VCaP (cell line): ENCODE data around the gene FLT1.

Source experiments
- H3K27ac ChIP-seq: fragments of 450-650 bp; 2 replicates; pipeline ENCODE4 v1.5.1; 2017
- CTCF ChIP-seq: fragments of 450-650 bp; conservative IDR thresholded peaks from 2 replicates; pipeline ENCODE4 v1.5.1; 2017; ENCODE audit warnings: mild to moderate bottlenecking, moderate library complexity

Gene FLT1

GRCh38 chr13:28329395-28330158 is 165.4 kb downstream of the FLT1 start:
- no peak overlapping the region for H3K27ac ChIP-seq
- no peak for TF ChIP-seq CTCF

- no peak for TF ChIP-seq CTCF
- H3K27ac ChIP-seq: no peak overlapping the region
Measured at GRCh38 chr13:28328271-28328607, 166.7 kb downstream of the FLT1 start.

- H3K27ac ChIP-seq: no peak overlapping the region
- TF ChIP-seq CTCF: no peak
Measured at GRCh38 chr13:28327373-28328270, 167.3 kb downstream of the FLT1 start.

- no peak overlapping the region for H3K27ac ChIP-seq
Measured at GRCh38 chr13:28326056-28326455, 168.9 kb downstream of the FLT1 start.

GRCh38 chr13:28325022-28325421 is 169.9 kb downstream of the FLT1 start:
- TF ChIP-seq CTCF: no peak
- H3K27ac ChIP-seq: no peak overlapping the region

More at GRCh38 chr13:28326056-28326455, 168.9 kb downstream of the FLT1 start:
- no peak for TF ChIP-seq CTCF

- TF ChIP-seq CTCF: peak; percentile 89
- no peak overlapping the region for H3K27ac ChIP-seq
Measured at GRCh38 chr13:28324181-28324789, 170.6 kb downstream of the FLT1 start.
